K562 (cell line): ENCODE data around the gene ZMIZ1. TPM values are rescaled to one million over a fixed set of nuclear protein-coding genes. Genes with fewer than 3 reads are reported as not detected.

Experiments
- CHD1 ChIP-seq: fragments of 200-600 bp; sonication (generic); IDR thresholded peaks from one replicate; pipeline ENCODE4 v1.6.1; 2012; ENCODE audit warnings: mild to moderate bottlenecking, moderate library complexity, low read length, inconsistent platforms
- ELF4 ChIP-seq: fragments of 450-650 bp; formaldehyde crosslinking; IDR thresholded peaks from 2 replicates; pipeline ENCODE4 v1.4.0; 2022; ENCODE audit warnings: missing genetic modification characterization
- GATAD2A ChIP-seq: fragments of 450-650 bp; IDR thresholded peaks from 2 replicates; pipeline ENCODE4 v1.6.1; 2017
- KAT7 ChIP-seq: sonication (generic); formaldehyde crosslinking; IDR thresholded peaks from 2 replicates; pipeline ENCODE4 v1.8.0; 2022; ENCODE audit warnings: missing genetic modification reagents, mild to moderate bottlenecking, borderline replicate concordance
- KDM2B ChIP-seq: fragments of 250-450 bp; sonication (Bioruptor Pico); IDR thresholded peaks from 2 replicates; pipeline ENCODE4 v1.8.0; 2021; ENCODE audit warnings: mild to moderate bottlenecking, moderate library complexity
- KDM5B ChIP-seq: fragments of 200-600 bp; sonication (generic); IDR thresholded peaks from 2 replicates; pipeline ENCODE4 v1.6.1; 2012; ENCODE audit warnings: low read depth, mild to moderate bottlenecking, moderate library complexity, low read length, control low read depth, inconsistent platforms; ENCODE audit not compliant: insufficient replicate concordance
- NFRKB ChIP-seq: fragments of 450-650 bp; IDR thresholded peaks from 2 replicates; pipeline ENCODE4 v1.6.1; 2016; ENCODE audit warnings: low read depth
- SRSF3 ChIP-seq: fragments of 200-400 bp; formaldehyde crosslinking; IDR thresholded peaks from 2 replicates; pipeline ENCODE4 v1.6.1; 2016; ENCODE audit warnings: mild to moderate bottlenecking, low read length, moderate library complexity; ENCODE audit not compliant: insufficient read depth
- ZNF354B ChIP-seq: fragments of 250-450 bp; sonication (Bioruptor Pico); IDR thresholded peaks from 2 replicates; pipeline ENCODE4 v1.4.0; 2020
- polyA plus RNA-seq, 8 experiments: library from polyadenylated mRNA; depleted of rRNA in 4 of 8; stranded (reverse) in 5 of 8; unstranded in 3 of 8; fragments of >200 nt; fragmentation: Nextera tagmentation in 2 of 8; fragmentation: Illumina TruSeq in 1 of 8; extraction: Ambion mirVana in 2 of 8; extraction: Trizol in 1 of 8; gene quantifications; 2 replicates each; pipeline versions ENCODE4 v1.2.1 to v1.2.3, GENCODE V29; 2011 to 2014; ENCODE audit warnings: inconsistent platforms in 1 of 8, missing spikeins in 1 of 8
- total RNA-seq, 7 experiments: library from RNA; depleted of rRNA in 6 of 7; stranded (reverse); fragments of >200 nt in 6 of 7; fragmentation: Illumina TruSeq in 2 of 7; extraction: Trizol in 2 of 7; gene quantifications; 2 replicates each; pipeline versions ENCODE4 v1.2.1 to v1.2.3, GENCODE V29; 2011 to 2021; ENCODE audit warnings: low replicate concordance in 1 of 7
- TF ChIP-seq, protein P1 (sequence below): sonication (generic); formaldehyde crosslinking; IDR thresholded peaks from 2 replicates; pipeline ENCODE4 v1.8.0; 2022; ENCODE audit warnings: mild to moderate bottlenecking, missing genetic modification reagents
- TF ChIP-seq, protein P2 (sequence below): fragments of 450-650 bp; IDR thresholded peaks from 2 replicates; pipeline ENCODE4 v1.6.1; 2016; ENCODE audit warnings: antibody characterized with exemption
- TF ChIP-seq, protein P3 (sequence below): sonication (generic); IDR thresholded peaks from 2 replicates; pipeline ENCODE4 v1.6.1; 2016
- TF ChIP-seq, protein P4 (sequence below): fragments of 200-400 bp; formaldehyde crosslinking; IDR thresholded peaks from 2 replicates; pipeline ENCODE4 v1.6.1; 2017; ENCODE audit warnings: mild to moderate bottlenecking, low read depth, low read length, moderate library complexity
- TF ChIP-seq, protein P5 (sequence below): fragments of 200-800 bp; sonication (Bioruptor generic); IDR thresholded peaks from 2 replicates; pipeline ENCODE4 v1.6.1; 2016; ENCODE audit warnings: missing genetic modification characterization, missing compliant biosample characterization

Gene ZMIZ1
- total and polyA plus RNA-seq, 9 of the 15 experiments (the other 6 are each of a cell fraction or from before 2014, with no cell fraction given): 1.0 to 37.3 (median 4.3) TPM

DNA sequence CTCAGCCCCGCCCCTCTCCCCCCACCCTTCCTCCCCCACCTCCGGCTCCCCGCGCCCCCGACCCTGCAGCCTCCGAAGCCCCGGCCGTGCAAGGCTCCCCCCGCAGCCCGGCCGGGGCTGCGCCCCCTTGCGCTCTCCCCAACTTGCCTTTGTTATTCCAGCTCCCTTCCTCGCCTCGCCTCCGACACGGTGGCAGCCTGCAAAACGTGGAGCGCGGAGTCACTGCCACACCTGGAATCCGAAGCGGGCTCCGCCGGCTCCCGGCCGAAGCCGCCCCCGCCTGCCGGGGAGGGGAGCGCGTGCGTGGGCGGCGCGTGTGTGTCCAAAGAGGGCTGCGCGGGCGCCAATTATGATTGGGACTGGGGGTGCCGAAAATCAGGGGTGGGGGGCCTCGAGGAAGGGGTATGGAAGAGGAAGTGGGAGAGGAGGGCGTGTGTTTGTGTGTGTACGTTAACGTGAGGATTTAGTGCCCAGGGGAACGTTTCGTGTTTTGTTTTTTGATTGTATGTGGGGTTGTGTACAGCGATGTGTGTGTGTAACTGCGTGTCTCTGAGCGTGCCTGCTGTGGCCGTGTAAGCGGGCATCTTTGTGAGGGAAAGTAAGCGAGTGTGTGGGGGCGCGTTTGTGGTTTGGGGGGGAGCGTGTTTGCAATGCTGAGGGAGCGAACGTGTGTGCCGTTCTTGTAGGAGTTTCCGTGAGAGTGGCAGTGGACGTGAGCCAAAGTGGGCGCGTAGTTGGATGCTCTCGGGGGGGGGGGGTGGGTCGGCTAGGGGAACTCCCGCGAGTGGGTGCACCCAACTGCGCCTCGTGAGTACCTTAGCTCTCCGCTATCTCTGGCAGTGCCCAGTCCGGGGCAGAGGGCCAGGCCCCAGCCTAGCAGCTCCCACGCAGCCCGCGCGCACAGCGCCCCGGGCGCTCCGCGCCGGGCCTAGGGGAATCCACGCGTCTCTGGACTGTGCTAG lies 1.2 kb upstream of the ZMIZ1 start (continued):
- TF ChIP-seq, protein P1, sequence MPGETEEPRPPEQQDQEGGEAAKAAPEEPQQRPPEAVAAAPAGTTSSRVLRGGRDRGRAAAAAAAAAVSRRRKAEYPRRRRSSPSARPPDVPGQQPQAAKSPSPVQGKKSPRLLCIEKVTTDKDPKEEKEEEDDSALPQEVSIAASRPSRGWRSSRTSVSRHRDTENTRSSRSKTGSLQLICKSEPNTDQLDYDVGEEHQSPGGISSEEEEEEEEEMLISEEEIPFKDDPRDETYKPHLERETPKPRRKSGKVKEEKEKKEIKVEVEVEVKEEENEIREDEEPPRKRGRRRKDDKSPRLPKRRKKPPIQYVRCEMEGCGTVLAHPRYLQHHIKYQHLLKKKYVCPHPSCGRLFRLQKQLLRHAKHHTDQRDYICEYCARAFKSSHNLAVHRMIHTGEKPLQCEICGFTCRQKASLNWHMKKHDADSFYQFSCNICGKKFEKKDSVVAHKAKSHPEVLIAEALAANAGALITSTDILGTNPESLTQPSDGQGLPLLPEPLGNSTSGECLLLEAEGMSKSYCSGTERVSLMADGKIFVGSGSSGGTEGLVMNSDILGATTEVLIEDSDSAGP (CRISPR knock-in tag): no peak
- TF ChIP-seq KAT7: peak; percentile 26; the same call in 1 of the 2 replicates
- TF ChIP-seq, protein P2, sequence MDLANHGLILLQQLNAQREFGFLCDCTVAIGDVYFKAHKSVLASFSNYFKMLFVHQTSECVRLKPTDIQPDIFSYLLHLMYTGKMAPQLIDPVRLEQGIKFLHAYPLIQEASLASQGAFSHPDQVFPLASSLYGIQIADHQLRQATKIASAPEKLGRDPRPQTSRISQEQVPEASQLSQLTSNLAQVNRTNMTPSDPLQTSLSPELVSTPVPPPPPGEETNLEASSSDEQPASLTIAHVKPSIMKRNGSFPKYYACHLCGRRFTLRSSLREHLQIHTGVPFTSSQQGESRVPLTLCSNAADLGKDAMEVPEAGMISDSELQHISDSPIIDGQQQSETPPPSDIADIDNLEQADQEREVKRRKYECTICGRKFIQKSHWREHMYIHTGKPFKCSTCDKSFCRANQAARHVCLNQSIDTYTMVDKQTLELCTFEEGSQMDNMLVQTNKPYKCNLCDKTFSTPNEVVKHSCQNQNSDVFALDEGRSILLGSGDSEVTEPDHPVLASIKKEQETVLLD: peak; percentile 93
- peak; percentile 79; the same call in 1 of the 2 replicates for TF ChIP-seq ELF4 (CRISPR knock-in tag)
- TF ChIP-seq CHD1: no peak
- TF ChIP-seq, protein P3, sequence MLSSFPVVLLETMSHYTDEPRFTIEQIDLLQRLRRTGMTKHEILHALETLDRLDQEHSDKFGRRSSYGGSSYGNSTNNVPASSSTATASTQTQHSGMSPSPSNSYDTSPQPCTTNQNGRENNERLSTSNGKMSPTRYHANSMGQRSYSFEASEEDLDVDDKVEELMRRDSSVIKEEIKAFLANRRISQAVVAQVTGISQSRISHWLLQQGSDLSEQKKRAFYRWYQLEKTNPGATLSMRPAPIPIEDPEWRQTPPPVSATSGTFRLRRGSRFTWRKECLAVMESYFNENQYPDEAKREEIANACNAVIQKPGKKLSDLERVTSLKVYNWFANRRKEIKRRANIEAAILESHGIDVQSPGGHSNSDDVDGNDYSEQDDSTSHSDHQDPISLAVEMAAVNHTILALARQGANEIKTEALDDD: no peak
- TF ChIP-seq GATAD2A: peak; percentile 99
- TF ChIP-seq KDM2B (CRISPR knock-in tag): peak; percentile 99
- TF ChIP-seq SRSF3: no peak
- TF ChIP-seq NFRKB: peak; percentile 57; the same call in 1 of the 2 replicates
- TF ChIP-seq, protein P4, sequence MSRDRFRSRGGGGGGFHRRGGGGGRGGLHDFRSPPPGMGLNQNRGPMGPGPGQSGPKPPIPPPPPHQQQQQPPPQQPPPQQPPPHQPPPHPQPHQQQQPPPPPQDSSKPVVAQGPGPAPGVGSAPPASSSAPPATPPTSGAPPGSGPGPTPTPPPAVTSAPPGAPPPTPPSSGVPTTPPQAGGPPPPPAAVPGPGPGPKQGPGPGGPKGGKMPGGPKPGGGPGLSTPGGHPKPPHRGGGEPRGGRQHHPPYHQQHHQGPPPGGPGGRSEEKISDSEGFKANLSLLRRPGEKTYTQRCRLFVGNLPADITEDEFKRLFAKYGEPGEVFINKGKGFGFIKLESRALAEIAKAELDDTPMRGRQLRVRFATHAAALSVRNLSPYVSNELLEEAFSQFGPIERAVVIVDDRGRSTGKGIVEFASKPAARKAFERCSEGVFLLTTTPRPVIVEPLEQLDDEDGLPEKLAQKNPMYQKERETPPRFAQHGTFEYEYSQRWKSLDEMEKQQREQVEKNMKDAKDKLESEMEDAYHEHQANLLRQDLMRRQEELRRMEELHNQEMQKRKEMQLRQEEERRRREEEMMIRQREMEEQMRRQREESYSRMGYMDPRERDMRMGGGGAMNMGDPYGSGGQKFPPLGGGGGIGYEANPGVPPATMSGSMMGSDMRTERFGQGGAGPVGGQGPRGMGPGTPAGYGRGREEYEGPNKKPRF: no peak
- peak; percentile 21 for TF ChIP-seq KDM5B
- TF ChIP-seq, protein P5, sequence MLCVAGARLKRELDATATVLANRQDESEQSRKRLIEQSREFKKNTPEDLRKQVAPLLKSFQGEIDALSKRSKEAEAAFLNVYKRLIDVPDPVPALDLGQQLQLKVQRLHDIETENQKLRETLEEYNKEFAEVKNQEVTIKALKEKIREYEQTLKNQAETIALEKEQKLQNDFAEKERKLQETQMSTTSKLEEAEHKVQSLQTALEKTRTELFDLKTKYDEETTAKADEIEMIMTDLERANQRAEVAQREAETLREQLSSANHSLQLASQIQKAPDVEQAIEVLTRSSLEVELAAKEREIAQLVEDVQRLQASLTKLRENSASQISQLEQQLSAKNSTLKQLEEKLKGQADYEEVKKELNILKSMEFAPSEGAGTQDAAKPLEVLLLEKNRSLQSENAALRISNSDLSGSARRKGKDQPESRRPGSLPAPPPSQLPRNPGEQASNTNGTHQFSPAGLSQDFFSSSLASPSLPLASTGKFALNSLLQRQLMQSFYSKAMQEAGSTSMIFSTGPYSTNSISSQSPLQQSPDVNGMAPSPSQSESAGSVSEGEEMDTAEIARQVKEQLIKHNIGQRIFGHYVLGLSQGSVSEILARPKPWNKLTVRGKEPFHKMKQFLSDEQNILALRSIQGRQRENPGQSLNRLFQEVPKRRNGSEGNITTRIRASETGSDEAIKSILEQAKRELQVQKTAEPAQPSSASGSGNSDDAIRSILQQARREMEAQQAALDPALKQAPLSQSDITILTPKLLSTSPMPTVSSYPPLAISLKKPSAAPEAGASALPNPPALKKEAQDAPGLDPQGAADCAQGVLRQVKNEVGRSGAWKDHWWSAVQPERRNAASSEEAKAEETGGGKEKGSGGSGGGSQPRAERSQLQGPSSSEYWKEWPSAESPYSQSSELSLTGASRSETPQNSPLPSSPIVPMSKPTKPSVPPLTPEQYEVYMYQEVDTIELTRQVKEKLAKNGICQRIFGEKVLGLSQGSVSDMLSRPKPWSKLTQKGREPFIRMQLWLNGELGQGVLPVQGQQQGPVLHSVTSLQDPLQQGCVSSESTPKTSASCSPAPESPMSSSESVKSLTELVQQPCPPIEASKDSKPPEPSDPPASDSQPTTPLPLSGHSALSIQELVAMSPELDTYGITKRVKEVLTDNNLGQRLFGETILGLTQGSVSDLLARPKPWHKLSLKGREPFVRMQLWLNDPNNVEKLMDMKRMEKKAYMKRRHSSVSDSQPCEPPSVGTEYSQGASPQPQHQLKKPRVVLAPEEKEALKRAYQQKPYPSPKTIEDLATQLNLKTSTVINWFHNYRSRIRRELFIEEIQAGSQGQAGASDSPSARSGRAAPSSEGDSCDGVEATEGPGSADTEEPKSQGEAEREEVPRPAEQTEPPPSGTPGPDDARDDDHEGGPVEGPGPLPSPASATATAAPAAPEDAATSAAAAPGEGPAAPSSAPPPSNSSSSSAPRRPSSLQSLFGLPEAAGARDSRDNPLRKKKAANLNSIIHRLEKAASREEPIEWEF (CRISPR knock-in tag): no peak
- no peak for TF ChIP-seq ZNF354B (CRISPR knock-in tag)
